COLO668 (cell line): ENCODE data around the gene GABRP.
"Not testable (repeated sequence)": the region's sequence is repeated elsewhere in the genome, so short reads cannot be mapped to it uniquely, and the experiment has no call there.

Experiments used
- DNase-seq: peaks from one replicate; lab custom pipeline; 2025; ENCODE audit not compliant: unreplicated experiment; lab: John Stamatoyannopoulos, UW

GABRP gene

DNA sequence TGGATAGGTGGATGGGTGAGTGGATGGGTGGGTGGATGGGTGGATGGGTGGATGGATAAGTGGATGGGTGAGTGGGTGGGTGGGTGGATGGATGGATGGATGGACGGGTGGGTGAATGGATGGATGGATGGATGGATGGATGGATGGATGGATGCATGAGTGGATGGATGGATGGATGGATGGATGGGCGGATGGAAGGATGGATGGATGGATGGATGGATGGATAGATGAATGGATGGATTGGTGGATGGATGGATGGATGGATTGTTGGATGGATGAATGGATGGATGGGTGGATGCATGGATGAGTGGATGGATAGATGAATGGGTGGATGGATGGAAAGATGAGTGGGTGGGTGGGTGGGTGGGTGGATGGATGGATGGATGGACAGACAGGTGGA, 29.0 kb upstream of the GABRP start:
- not testable (repeated sequence) for DNase-seq

DNA sequence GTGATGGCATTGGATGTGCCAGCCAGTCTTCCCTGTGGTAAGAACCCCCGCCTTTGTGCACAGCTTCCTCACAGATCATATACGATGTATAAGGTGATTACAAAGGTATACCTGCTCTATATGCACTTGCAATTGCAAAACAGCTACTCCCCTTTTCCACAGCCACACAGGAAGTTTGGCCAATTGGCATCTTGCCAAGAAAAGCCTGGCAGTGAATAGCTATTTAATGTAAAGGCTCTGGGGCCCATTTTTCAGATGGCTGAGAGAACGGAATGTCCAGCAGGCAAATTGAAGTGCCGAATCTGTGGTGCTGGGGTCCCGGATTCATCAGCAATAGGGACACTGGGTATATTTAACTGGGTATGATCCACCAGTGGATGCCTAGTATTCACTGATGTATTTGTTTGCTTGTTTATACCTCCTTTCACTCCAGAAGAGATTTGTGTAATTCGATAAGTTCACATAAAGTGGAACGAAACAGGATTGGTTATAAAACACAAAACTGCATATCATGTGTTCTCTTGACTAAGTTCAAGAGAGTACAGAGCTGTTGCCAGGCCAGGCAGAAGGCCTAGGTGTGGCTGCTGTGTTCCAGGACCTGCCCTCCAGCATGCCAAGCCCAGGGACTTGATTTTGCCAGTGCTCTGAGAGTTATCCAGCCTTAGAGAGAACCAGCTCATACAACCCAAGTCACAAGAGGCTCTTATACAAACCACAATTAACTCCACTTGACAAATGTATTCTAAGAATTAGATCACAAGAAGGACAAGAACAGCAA, 27.7 kb upstream of the GABRP start:
- peak; percentile 67 for DNase-seq

DNA sequence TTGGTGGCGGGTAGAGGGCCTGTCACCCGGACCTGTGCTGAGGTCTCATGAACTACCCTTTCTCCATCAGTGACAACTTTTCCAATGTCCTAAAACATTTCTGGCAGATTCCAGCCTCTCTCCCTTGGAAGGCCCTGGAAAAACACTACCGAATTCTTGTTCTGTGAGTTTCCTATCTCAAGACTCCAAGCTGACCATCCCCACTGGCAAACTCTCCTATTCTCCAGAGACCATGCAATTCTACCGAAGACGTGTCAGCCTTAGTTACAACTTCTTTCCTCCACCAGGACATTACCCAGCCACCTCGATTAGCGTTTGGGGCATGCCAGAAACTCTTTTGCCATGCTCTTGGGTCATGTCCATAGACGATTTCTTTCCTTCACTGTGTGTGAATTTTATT, 26.8 kb upstream of the GABRP start:
- DNase-seq: no peak

DNA sequence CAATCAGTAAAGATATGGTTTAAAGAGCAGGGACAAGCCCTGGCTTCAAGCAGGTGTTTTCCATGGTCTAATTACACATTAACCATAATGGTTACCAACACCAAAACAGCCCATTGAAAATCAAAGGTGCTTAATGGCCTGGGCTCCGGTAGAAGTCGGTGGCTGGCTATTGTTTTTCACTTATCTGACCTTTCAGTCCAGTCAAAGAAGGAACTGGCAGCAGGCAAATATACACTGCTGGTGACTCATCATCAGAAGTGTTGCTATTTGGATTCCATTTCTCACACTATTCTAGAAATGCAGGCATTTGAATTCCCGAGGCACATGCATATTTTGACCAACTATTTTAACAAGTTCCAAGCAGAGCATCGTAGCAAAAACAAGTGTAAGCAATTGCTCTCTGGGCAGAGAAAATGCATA, 26.3 kb upstream of the GABRP start:
- DNase-seq: peak; percentile 13

DNA sequence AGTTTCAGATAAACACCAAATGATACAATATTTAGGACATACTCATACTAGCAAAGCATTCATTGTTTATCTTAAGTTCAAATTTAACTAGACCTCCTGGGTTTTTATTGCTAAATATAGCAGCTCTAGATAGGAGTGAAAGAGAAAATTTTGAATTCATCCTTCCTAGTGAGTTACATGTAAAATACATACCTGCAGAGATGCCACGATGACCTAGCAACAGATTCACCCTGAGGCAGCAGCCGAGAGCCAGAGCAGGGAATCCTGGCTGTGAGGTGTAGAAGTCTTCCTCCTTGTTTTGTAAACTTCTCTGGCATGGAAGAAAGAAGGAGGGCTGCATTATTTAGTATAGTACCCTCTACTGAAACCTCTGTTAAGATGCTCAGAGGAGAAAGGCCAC, 25.9 kb upstream of the GABRP start:
- no peak for DNase-seq

DNA sequence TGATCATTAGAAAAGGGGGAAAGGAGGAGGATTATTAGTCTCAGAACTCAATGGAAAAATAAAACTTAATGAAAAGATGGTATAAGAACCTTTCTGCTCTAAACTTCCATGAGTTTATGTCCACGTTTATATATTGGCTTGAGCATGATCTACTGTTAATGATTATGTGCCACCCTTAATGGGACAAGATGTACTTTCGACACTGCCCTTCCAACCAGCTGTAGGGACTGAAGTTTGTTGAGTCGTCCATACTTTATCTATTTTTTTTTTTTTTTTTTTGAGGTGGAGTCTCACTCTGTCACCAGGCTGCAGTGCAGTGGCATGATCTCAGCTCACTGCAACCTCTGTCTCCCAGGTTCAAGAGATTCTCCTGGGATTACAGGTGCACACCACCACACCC, 25.0 kb upstream of the GABRP start:
- no peak for DNase-seq

DNA sequence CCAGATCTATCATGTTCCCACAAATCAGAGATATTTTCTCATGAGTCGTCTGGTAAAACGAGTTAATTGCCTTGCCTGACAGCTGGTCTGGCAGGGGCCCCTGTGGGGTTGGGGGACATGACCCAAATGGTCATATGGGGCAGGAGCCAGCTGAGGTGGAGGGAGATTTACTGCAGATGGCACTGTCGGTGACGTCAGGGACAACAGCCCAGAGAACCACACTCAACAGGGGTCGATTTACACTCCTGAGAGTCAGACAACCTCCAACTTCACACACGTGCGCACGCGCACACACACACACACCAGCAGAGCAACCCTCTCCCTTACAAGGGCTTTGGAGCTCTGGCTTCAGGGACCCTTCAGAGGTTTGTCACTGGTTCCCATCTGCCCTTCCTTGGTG, 23.4 kb upstream of the GABRP start:
- DNase-seq: peak; percentile 12

DNA sequence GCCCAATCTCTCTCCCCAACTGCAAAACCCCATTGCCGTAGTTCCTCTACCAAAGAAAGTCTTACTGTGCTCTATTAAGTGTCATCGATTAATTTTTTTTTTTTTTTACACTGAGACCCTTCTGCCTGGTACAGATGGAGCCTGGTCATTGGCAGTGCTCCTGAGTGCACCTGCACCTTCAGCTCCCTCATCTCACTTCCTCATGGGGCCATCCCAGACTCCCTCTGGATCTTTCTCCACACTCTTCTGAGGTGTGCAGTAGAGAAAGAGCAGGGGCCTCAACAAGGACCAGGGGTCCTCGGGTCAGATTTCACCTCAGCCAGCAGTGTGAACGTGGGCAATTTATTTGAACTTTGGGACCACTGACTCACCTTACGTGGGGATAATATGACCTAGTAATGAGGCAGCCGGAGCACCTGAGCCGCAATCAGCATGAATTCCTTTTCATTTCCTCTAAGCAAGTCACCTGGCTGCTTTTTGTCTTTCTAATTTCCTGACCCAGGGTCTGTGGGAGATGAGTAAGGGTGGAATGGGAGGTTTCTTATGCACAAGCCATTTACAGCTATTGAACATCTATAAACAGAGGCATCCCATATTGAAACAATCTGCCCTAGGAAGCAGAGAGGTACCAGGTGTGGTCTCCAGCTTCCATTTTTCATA, 22.3 kb upstream of the GABRP start:
- DNase-seq: no peak

DNA sequence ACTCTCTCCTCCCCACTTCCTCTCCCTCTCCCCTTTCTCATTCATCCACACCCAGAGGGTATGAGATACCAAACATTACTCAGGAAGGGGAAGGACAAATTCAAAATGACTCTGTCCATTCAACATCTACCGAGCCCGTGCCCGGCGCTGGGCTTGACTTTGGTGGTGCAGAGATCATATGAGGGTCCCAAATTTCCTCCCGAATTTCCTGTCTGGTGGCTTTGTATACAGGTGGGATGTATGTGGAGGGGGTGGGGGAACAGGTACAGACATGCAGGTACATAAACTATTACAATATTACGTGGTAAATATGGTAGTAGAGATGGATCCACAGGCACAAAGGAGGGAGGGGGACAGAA, 21.8 kb upstream of the GABRP start:
- DNase-seq: no peak

DNA sequence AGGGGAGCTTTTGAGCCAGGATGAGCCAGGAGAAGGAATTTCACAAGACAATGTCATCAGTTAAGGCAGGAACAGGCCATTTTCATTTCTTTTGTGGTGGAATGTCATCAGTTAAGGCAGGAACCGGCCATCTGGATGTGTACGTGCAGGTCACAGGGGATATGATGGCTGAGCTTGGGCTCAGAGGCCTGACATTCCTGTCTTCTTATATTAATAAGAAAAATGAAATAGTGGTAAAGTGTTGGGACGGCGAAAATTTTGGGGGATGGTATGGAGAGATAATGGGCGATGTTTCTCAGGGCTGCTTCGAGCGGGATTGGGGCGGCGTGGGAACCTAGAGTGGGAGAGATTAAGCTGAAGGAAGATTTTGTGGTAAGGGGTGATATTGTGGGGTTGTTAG, 21.2 kb upstream of the GABRP start:
- DNase-seq: not testable (repeated sequence)

DNA sequence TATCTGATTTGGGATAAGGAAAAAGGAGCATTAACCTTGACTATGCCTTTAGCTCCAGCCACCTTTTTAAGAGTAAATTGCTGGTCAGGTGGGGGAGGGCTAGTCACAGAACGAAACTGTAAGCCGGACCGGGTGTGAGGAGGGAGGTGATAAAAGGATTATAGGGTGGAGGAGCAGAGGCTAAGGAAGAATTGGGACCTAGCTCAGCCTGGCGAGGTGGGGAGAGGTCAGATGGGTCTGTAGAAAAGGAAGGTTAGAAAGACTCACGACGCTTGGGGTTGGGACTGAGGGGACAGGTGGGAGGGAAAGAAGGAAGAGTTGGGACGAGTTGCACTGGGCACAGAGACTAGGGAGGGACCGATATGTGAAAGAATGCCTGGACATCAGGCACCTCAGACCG, 17.7 kb upstream of the GABRP start:
- DNase-seq: not testable (repeated sequence)

DNA sequence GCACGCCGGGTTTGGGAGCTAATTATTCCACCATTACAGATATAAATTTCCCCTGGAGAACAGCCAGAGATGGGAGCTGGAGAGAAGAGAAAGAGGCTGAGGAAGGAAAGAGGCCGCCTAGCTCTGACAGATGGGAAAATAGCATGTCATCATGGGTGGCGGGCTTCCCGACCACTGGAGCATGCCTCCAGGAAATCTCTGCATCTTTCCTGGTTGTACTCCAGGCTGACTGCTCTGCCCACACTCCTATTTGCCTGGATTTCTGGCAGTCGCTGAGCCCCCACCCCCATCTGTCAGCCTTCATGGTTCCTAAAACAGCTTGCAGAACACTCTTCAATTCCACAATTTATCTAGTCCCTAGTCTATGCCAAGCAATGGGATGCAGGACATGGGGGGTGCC, 14.3 kb upstream of the GABRP start:
- no peak for DNase-seq

DNA sequence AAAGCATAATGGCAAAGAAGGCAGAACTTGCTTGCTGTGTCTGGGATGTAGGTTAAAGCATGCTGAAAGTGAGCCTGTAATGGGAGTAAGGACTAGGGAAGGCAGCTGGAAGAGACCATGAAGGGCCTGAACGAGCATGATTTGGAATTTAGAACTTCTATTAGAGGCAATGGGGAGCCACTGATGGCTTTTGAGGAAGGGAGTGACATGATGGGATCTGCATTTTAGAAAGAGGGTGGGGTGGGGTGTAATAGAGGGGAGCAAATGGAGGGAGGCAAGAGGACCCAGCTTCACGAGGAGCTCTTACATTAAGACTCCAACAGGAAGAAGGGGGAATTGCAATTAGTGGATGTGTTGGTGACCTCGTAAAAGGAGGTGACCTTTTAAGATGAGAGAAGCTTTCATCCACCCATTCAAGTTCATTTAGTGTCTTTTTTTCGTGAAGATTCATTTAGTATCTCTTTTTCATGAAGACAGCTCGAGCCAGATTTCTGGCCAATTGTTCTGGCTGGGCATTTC, 13.6 kb upstream of the GABRP start:
- DNase-seq: no peak

DNA sequence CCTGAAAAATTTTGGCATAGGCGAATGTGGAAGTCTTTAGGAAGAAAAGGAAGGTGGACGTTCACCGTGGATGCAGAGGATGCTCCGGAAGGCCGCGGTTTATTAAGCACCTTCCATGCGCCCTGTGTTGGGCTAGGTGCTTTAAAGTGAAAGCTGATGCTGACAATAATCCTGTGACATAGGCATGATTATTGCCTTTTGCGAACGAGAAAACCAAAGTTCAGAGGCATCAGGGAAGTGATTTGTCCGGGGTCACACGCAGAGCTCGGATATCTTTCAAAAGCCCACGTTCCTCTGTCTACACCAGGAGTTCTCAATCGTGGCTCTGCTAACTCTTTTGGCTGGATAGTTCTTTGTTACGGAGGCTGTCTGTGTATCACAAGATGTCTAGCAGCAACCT, 12.0 kb upstream of the GABRP start:
- DNase-seq: no peak

DNA sequence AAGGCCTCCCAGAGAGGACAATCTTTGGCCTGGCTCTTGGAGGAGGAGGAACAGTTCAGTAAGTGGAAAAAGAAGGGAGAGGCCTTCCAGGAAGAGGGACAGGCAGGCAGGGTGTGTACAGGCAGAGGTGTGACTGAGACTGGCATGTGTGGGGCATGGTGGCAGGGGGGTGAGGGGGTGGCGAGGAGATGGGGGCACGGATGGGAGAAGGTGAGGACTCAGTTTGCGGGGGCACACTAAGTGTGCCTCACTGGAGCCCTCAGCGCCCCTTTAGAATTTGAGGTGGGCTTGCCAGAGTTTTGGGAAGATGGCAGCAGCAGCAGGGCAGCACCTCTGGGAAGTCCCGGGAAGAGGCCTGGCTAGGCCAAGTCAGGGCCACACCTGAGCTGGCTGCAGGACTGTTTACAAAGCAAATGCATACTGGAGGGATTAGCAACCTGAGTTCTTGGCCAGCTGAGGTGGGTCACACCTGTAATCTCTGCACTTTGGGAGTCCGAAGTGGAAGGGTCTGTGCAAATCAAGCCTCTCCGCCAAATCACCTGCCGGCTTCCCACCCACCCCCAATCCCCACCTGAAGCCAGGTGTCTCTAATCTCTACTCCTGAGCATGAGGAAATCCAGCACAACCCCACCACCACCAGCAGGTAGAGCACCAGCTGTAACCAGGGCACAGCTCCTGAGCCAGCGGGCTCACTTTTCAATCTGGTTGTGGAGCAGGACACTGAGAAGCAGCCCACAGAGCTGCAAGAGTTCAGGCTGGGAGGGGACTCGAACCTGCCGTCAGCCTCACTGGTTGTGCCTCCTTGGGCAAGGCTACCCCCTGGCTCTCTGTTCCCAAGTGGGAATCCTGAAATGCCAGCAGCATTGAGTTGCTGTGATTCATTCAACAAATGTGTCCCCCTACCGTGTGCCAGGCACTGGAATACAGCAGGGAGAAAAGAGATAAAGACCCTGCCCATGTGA, 10.2 kb upstream of the GABRP start:
- no peak for DNase-seq

DNA sequence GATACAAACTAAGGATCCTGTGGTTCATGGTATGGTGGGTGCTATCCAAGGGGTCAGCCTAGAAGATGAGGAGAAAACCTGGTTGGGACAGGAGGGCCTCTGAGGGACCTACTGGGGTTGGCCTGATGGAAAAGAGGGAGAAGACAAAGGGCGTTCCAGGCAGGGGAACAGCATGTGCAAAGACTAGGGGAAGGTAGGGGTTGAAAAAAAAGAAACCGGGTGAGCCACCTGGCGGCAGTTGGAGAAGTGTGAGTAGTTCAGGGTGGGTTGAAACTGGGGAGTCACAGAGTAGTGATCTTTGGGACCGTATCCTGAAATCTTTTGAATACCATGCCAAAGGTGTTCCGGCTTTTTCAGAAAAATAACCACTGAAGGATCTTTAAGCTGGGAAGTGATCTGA, 8.7 kb upstream of the GABRP start:
- DNase-seq: no peak

DNA sequence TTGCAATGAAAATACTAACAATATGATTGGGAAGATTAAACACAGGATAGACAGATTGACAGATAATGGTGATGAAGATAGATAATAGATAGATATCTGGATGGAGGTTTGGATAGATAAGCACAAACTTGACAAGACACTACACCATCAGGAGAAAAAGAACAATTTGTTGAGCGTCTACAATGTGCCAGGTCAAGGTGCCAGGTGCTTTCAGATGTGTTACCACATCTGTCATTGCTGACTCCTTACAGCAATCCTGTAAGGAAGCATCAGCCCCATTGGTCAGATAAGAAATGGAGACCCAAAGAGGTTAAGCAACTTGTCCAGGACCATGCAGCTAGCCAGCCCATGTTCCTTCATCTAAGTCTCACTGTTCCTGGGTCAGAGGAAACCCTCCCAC, 1.6 kb upstream of the GABRP start:
- no peak for DNase-seq

DNA sequence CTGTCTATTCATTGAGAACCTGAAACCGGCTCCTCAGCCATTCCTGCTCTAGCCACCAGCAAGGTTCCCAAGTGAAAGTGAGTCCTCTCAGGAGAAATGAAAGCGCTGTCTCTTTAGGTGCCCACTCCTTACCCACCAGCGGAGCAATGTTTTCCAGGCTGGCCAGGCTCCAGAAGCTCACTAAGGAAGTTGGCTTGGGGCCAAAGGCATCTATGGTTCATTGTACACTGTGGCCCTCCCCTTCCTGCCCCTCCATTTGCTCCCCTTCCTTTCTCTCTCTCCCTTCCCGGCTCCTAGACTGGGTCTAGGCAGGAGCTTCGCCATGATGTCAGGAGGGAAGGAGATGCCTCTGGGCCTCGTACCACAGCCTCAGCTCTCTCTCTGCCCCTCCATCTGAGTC, 1.1 kb upstream of the GABRP start:
- DNase-seq: no peak

DNA sequence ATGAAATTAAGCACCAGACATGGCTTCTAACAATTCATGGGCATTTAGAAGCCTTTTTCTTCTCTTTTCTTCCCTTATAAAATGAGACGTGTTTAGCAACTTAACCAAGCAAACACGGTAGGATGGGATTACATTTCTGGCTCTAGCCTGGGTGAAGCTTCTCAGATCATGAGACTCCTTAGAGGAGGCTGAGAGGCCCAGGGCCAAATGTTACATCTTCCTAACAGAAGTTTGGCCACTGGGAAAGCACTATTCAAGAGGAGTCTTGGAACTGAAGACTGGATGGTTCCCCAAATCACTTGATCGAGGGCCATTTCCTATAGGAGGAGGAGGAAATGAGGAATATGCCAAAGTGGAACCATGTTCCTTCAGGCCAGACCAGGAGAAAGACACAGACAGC, 1.9 kb downstream of the GABRP start:
- DNase-seq: no peak

DNA sequence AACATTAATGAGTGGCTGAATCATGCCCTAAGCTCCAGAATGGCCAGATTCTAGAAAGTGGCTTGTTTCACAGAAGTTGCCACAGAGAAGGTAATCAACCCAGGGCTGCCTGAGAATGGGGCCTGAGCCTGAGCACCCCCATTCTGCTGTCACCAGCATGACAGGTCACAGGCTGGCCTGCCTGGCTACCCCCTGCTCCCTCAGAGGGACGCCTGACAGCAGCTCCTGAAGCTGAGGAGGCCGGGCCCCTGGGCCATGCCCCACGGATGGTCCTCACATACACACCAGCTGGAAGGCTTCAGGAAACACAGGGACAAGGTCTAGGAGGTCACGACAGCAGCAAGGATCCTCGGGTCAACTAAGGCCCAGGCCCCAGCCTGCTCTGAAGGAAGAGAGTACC, 3.7 kb downstream of the GABRP start:
- no peak for DNase-seq

DNA sequence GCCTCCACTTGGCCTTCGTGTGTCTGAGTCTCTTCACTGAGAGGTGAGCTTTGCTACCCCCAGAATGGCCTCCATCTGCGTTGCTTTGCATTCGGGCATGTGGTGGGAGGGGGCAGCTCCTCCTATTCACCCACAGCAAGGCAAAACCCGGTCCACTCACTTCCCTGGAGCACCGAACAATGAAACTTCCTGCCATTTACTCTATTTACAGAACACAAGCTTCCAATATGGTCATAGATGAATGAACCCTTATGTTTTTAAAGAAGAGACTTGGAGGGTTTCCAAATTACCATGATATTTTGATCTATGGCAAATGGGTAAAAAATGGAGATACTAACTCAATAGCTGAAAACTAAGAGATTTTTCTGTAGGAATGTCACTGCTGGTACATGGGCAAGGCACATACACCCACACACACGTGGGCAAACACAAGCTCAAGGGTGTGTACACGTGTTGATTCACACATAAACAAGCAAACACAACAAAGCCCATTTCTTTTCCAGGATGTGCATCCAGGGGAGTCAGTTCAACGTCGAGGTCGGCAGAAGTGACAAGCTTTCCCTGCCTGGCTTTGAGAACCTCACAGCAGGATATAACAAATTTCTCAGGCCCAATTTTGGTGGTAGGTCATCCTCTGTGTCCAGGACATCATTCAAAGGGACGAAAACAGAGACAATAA, 5.2 kb downstream of the GABRP start:
- DNase-seq: no peak
